H7 (cell line): ENCODE data around the gene CCDC92B. TPM values are rescaled to one million over a fixed set of nuclear protein-coding genes. Genes with fewer than 3 reads are reported as not detected.
A peak's percentile ranks its signal among the peaks of the same experiment; 100 is the strongest.

Experiments
- DNase-seq: peaks from one replicate; pipeline ENCODE4 v3.0.0; 2012
- H3K27me3 ChIP-seq: 2 replicates; pipeline ENCODE4 v1.6.0; 2011; ENCODE audit warnings: mild to moderate bottlenecking, low read length; ENCODE audit not compliant: control insufficient read depth, insufficient read depth
- H3K36me3 ChIP-seq: replicated peaks from 2 replicates; pipeline ENCODE4 v1.5.1; 2011; ENCODE audit warnings: low read length; ENCODE audit not compliant: control insufficient read depth, insufficient read depth
- H3K4me3 ChIP-seq: 2 replicates; pipeline ENCODE4 v1.5.1; 2011; ENCODE audit warnings: low read depth, mild to moderate bottlenecking, control low read depth, low read length, moderate library complexity; ENCODE audit not compliant: insufficient read depth
- total RNA-seq: library from RNA; depleted of rRNA; stranded (reverse); fragments of >200 nt; shearing (Covaris generic); gene quantifications from 2 replicates; pipeline ENCODE4 v1.2.3, GENCODE V29; 2014

The CCDC92B gene
- total RNA-seq, 1 experiment from 2014 or later: 2.5 TPM

DNA sequence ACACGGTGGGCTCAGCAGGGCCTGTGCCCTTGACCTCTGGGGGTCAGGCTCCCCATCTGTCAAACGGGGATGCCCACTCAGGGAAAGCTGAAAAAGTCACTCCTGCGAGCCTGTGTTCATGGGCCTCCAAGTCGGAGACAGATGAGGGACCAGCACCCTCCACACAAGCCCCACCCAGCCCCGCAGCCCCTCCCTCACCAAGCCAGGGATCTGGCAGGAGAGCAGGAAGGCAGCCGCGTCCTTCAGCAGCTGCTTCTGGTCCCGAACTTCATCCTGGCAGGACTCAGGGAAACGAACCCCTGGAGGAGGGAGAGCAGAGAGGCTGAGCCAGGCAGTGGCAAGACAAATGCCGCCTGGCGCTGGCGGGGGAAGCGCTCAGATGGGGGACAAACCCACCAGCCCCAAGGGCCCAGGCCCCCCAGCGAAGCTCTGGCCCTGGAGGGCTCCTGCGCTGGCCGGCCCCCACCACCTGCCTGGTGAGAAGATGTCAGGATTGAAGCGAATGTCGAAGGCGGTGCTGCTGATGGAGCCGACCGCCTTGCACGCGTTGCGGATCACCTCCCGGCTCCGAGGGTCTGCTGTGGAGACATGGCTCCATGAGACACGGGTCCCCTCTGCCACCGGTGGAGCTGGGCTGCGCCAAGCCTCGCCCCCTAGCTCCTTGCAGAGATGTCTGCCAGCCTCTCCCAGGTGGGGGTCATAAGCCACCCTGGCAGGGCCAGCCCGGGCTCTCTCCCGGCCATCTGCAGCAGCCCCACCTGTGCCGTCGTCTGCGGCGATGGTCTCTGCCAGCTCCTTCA is 53.3 kb downstream of the CCDC92B start:
- peaks cover 7% of the 10 kb centered on the region for H3K36me3 ChIP-seq
- DNase-seq: peak; percentile 62

DNA sequence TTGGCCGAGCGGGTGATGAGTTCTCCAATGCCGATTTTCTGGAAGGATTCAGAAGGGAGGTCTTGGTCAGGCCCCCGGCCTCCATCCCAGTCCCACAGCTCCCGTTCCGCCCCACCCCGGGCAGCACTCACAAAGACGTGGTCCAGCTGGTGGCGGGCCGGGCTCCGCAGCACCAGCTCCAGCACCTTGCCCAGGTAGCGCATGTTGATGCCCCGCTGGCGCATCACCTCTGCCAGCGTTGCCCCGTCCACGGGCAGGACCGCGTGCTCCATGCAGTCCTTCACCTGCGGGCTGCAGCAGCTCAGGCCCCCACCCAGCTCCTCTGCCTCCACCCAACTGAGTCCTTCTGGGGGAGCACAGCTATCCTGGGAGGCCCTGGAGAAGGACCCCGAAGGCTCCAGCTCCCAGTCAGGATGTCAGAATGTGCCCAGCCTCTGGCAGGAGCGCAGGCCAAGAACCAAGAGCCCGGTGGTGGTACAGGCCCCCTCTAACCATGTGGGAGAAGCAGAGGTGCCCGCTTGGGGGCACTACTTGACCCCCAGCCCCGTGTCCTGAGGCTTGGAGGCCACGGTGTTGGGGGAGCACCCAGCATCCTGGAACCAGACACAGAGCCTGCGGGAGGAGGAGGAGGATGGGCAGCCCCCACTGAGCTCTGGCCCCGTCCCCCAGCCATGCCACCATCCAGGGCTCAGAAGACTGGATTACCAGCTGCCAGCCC is 54.0 kb downstream of the CCDC92B start:
- Histone ChIP-seq H3K4me3 (no peak overlapping the region), H3K36me3 (peaks cover 7% of the 10 kb centered on the region), H3K27me3 (no peaks in the 10 kb centered on the region)
- no peak for DNase-seq

More for the DNA sequence above, 53.3 kb downstream of the CCDC92B start:
- Histone ChIP-seq H3K4me3 (no peak overlapping the region), H3K27me3 (no peaks in the 10 kb centered on the region)

- Histone ChIP-seq H3K27me3 (no peaks in the 10 kb centered on the region), H3K4me3 (no peak overlapping the region), H3K36me3 (peaks cover 5% of the 10 kb centered on the region)
- peak; percentile 57 for DNase-seq
Measured at GRCh38 chr17:2694381-2695242, 54.8 kb downstream of the CCDC92B start.

- H3K4me3 ChIP-seq: no peak overlapping the region
- peaks cover 3% of the 10 kb centered on the region for H3K36me3 ChIP-seq
- peak; percentile 58 for DNase-seq
- no peaks in the 10 kb centered on the region for H3K27me3 ChIP-seq
Measured at GRCh38 chr17:2693561-2694380, 55.7 kb downstream of the CCDC92B start.

- Histone ChIP-seq H3K36me3 (peaks cover 3% of the 10 kb centered on the region), H3K27me3 (no peaks in the 10 kb centered on the region), H3K4me3 (no peak overlapping the region)
- no peak for DNase-seq
Measured at GRCh38 chr17:2692781-2693135, 56.7 kb downstream of the CCDC92B start.

GRCh38 chr17:2691965-2692780 is 57.3 kb downstream of the CCDC92B start:
- H3K4me3 ChIP-seq: no peak overlapping the region
- H3K36me3 ChIP-seq: peaks cover 3% of the 10 kb centered on the region
- H3K27me3 ChIP-seq: no peaks in the 10 kb centered on the region
- peak; percentile 62 for DNase-seq

DNA sequence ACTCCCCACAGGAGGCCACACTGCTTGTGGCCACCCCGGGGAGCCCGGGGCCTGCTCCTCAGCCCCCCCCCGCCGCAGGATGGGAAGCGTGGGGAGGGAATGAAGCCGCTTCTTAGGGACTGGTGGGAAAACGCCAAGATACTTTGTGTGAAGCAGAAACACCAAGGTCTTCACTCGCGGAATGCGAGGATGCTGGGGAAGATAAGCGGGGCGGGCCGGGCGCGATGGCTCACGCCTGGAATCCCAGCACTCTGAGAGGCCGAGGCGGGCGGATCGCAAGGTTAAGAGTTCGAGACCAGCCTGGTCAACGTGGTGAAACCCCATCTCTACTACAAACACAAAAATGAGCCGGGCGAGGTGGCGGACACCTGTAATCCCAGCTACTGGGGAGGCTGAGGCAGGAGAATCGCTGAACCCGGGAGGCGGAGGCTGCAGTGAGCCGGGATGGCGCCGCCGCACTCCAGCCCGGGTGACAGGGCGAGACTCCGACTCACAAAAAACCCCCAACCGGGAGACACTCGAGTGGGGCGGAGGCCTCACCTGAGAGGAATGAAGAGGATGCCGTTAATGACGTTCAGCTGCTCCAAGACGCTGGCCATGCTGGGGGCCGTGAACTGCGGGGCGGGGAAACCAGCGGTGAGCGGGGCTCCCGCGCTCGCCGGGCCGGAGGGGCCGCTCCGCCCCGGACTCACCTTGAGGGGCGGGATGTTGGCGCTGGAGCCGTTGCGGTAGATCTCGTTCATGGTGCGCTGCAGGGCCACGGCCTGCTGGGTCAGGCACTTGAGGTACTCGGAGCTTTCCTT is 58.2 kb downstream of the CCDC92B start:
- DNase-seq: peak; percentile 67
- Histone ChIP-seq H3K36me3 (no peaks in the 10 kb centered on the region; the same call in 1 of the 2 replicates), H3K27me3 (no peaks in the 10 kb centered on the region), H3K4me3 (no peak overlapping the region)

DNA sequence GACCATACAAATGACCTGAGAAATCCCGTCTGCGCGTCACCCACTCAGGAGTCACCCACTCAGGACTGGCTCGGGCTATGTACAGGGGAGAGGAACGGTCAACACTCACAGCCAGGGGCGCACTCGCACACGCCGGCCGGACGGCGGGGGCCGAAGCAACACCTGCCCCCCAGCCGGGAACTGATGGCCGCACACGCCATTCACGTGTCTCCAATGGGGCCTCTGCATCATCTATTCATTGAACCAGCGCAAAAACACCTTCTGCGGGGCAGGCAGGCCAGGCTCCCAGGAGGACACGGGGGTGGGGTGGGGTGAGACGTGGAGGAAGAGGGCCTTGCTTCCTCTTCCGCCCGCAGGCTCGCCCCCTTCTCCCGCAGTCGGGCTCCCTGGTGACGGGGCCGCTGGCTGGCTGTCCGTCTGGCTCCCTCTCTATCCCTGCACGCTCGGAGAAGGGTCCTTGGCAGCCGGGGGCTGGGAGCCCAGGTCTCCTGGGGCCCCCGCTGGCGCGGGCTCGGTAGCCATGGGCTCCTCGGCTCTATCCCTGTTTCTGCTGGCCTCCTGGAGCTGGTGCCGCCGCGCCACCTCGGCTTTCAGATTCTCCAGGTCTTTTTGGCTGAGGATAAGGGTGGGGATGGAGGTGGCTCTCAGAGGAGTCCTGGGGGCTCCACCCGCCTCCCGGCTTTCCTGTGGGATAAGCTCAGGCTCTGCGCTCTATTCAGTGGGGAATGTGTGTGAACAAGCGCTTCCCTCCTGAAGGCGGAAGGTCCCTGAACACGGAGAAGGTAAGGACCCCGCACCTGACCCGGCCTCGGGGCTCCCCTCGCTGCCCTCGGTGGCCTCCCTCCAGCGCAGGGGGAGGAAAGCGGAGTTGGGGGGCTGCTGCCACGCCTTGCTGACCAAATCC is 59.0 kb downstream of the CCDC92B start:
- peak; percentile 70 for DNase-seq
- H3K36me3 ChIP-seq: no peaks in the 10 kb centered on the region

GRCh38 chr17:2689411-2690164 is 59.9 kb downstream of the CCDC92B start:
- Histone ChIP-seq H3K36me3 (no peaks in the 10 kb centered on the region), H3K4me3 (no peak overlapping the region), H3K27me3 (no peaks in the 10 kb centered on the region)
- DNase-seq: peak; percentile 67

More for the DNA sequence above, 59.0 kb downstream of the CCDC92B start:
- Histone ChIP-seq H3K27me3 (no peaks in the 10 kb centered on the region), H3K4me3 (no peak overlapping the region)

DNA sequence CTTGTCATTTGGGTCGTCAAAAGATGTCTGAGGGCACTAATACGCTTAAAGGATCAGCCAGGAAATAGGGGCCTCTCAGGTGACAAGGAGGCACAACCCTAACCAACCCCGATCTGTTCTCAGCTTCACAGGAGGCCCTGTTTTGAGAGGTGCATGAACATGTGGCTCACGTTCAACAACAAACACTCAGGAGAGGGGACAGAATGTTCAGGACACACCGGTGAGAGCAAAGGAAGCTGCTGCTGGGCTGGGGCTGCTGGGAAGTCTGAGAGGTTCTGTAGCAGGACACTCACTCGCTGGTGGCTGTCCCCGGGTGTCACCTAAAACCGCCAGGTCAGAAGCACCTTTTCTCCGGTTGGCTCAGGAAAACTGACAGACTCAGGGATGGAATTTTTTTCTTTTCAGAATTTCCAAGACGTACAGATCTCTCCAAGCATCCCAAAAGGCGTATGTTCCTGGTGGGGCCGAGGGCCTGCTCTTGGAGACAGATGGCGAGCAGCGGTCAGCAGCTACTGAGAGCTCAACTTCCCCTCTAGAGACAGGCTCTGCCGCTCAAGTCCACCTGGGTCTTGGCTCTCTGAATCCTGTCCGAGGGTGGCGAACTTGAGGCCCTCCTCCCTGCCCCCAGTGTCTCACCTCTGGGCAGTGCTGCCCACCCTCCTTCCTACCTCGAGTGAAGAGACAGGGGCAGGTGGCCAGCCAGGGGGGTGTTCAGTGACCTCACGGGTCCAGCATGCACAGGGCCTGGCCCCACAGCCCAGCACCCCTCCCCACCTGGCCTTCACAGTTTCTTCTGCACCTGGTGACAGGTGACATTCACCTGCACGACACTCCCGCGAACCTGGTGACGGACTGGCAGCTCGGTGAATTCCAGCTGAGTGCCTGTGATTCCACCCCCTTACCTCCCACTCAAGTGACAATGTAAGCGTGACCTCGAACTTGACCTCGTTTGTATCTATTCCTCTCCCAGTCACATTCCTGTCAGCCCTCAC is 60.8 kb downstream of the CCDC92B start:
- DNase-seq: peak; percentile 44
- no peaks in the 10 kb centered on the region for H3K27me3 ChIP-seq
- H3K4me3 ChIP-seq: no peak overlapping the region
- no peaks in the 10 kb centered on the region for H3K36me3 ChIP-seq

DNA sequence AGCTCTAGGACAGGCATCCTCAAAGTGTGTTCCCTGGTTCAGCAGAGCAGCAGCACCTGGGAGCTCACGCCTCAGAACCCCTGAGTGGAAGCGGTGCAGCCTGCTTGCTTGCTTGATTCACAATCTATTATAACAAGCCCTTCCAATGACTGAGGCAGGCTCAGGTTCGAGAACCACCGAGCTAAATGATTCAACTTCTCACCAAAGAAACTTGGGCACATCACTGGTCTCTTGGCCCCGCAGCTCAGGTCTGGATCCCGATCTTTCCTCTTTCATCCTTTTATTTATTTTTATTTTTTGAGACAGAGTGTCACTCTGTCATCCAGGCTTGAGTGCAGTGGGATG is 62.4 kb downstream of the CCDC92B start:
- H3K36me3 ChIP-seq: no peaks in the 10 kb centered on the region
- H3K4me3 ChIP-seq: no peak overlapping the region
- no peak for DNase-seq
- no peaks in the 10 kb centered on the region for H3K27me3 ChIP-seq
